SK-N-SH treated with all-trans-retinoic acid at 6 μM for 48 hours (cell line): ENCODE results near the gene POLR2C.
A peak's percentile ranks its signal among the peaks of the same experiment; 100 is the strongest.

ENCODE experiments used
- ATAC-seq: fragments of 200-7000 bp; cut with Tn5 transposase; 3 replicates; pipeline ENCODE4 v1.9.1; 2020; ENCODE audit warnings: mild to moderate bottlenecking, moderate library complexity
- ARNTL ChIP-seq: fragments of 450-650 bp; formaldehyde crosslinking; IDR thresholded peaks from 2 replicates; pipeline ENCODE4 v1.5.0; 2020; ENCODE audit warnings: low read depth, mild to moderate bottlenecking, moderate library complexity, borderline replicate concordance
- CSDC2 ChIP-seq: fragments of 250-450 bp; sonication (Bioruptor Pico); IDR thresholded peaks from 2 replicates; pipeline ENCODE4 v1.5.0; 2020; ENCODE audit warnings: mild to moderate bottlenecking, moderate library complexity
- ESRRG ChIP-seq: fragments of 250-450 bp; sonication (Bioruptor Pico); IDR thresholded peaks from 2 replicates; pipeline ENCODE4 v1.6.1; 2021; ENCODE audit warnings: mild to moderate bottlenecking
- GLIS3 ChIP-seq: fragments of 250-450 bp; sonication (Bioruptor Pico); IDR thresholded peaks from 2 replicates; pipeline ENCODE4 v1.5.0; 2020; ENCODE audit warnings: mild to moderate bottlenecking, moderate library complexity
- ISL1 ChIP-seq: fragments of 250-450 bp; sonication (Bioruptor Pico); IDR thresholded peaks from 2 replicates; pipeline ENCODE4 v2.1.2; 2022; ENCODE audit warnings: mild to moderate bottlenecking, moderate library complexity
- PPARA ChIP-seq: fragments of 250-450 bp; sonication (Bioruptor Pico); IDR thresholded peaks from 2 replicates; pipeline ENCODE4 v1.5.0; 2020; ENCODE audit warnings: mild to moderate bottlenecking, borderline replicate concordance
- RARB ChIP-seq: fragments of 250-450 bp; sonication (Bioruptor Pico); IDR thresholded peaks from 2 replicates; pipeline ENCODE4 v1.8.0; 2021; ENCODE audit warnings: mild to moderate bottlenecking, moderate library complexity
- SNAI2 ChIP-seq: fragments of 250-450 bp; sonication (Bioruptor Pico); IDR thresholded peaks from 2 replicates; pipeline ENCODE4 v1.5.0; 2020; ENCODE audit warnings: mild to moderate bottlenecking, moderate library complexity
- TCF4 ChIP-seq: fragments of 250-450 bp; sonication (Bioruptor Pico); IDR thresholded peaks from 2 replicates; pipeline ENCODE4 v1.8.0; 2021; ENCODE audit warnings: mild to moderate bottlenecking, moderate library complexity, borderline replicate concordance
- ZC3H10 ChIP-seq: fragments of 250-450 bp; sonication (Bioruptor Pico); IDR thresholded peaks from 2 replicates; pipeline ENCODE4 v1.5.1; 2021; ENCODE audit warnings: mild to moderate bottlenecking, moderate library complexity
- ZFP30 ChIP-seq: fragments of 450-650 bp; formaldehyde crosslinking; IDR thresholded peaks from 2 replicates; pipeline ENCODE4 v1.5.0; 2022; ENCODE audit warnings: mild to moderate bottlenecking, moderate library complexity
- ZNF565 ChIP-seq: fragments of 450-650 bp; formaldehyde crosslinking; conservative IDR thresholded peaks from 2 replicates; pipeline ENCODE4 v1.5.0; 2020; ENCODE audit warnings: low read depth, mild to moderate bottlenecking, moderate library complexity
- ZNF70 ChIP-seq: fragments of 450-650 bp; formaldehyde crosslinking; IDR thresholded peaks from 2 replicates; pipeline ENCODE4 v1.5.0; 2020; ENCODE audit warnings: mild to moderate bottlenecking, moderate library complexity
- ZNF8 ChIP-seq: fragments of 450-650 bp; formaldehyde crosslinking; IDR thresholded peaks from 2 replicates; pipeline ENCODE4 v1.5.0; 2020; ENCODE audit warnings: mild to moderate bottlenecking, moderate library complexity
- TF ChIP-seq, protein P1 (sequence below): fragments of 250-450 bp; sonication (Bioruptor Pico); IDR thresholded peaks from 2 replicates; pipeline ENCODE4 v1.5.1; 2021; ENCODE audit warnings: mild to moderate bottlenecking, moderate library complexity
- TF ChIP-seq, protein P2 (sequence below): fragments of 250-450 bp; sonication (Bioruptor Pico); IDR thresholded peaks from 2 replicates; pipeline ENCODE4 v1.5.0; 2020; ENCODE audit warnings: mild to moderate bottlenecking, moderate library complexity
- TF ChIP-seq, protein P3 (sequence below): fragments of 250-450 bp; sonication (Bioruptor Pico); IDR thresholded peaks from 2 replicates; pipeline ENCODE4 v1.8.0; 2020; ENCODE audit warnings: mild to moderate bottlenecking, moderate library complexity, borderline replicate concordance

The POLR2C gene

DNA sequence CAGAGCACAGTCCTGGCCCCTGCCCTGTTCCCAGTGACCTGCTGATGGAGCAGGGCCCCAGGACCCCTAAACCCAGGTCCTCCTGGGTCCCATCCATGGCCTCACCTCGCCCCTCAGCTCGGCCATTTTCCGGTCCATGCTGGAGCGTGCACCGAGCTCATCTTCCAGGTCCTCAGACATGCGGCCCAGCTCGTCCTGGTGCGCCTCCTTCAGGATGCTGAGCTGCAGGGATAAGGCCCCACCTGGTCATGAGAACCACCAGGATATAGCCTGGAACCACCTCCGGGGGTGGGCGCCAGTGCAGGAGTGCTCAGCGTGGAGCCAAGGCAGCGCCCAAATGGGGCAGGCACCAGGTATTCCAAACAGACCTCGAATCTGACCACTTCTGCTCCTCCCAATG, 56.0 kb downstream of the POLR2C start:
- TF ChIP-seq SNAI2 (CRISPR knock-in tag) (no peak), RARB (CRISPR knock-in tag) (no peak), TCF4 (CRISPR knock-in tag) (no peak), ZNF8 (no peak), ZC3H10 (no peak), ARNTL (CRISPR knock-in tag) (no peak), ISL1 (CRISPR knock-in tag) (no peak), ZFP30 (CRISPR knock-in tag) (no peak), GLIS3 (CRISPR knock-in tag) (no peak), ESRRG (CRISPR knock-in tag) (no peak), PPARA (CRISPR knock-in tag) (no peak)
- TF ChIP-seq, protein P1, sequence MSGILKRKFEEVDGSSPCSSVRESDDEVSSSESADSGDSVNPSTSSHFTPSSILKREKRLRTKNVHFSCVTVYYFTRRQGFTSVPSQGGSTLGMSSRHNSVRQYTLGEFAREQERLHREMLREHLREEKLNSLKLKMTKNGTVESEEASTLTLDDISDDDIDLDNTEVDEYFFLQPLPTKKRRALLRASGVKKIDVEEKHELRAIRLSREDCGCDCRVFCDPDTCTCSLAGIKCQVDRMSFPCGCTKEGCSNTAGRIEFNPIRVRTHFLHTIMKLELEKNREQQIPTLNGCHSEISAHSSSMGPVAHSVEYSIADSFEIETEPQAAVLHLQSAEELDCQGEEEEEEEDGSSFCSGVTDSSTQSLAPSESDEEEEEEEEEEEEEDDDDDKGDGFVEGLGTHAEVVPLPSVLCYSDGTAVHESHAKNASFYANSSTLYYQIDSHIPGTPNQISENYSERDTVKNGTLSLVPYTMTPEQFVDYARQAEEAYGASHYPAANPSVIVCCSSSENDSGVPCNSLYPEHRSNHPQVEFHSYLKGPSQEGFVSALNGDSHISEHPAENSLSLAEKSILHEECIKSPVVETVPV (CRISPR knock-in tag) = no peak
- TF ChIP-seq, protein P2, sequence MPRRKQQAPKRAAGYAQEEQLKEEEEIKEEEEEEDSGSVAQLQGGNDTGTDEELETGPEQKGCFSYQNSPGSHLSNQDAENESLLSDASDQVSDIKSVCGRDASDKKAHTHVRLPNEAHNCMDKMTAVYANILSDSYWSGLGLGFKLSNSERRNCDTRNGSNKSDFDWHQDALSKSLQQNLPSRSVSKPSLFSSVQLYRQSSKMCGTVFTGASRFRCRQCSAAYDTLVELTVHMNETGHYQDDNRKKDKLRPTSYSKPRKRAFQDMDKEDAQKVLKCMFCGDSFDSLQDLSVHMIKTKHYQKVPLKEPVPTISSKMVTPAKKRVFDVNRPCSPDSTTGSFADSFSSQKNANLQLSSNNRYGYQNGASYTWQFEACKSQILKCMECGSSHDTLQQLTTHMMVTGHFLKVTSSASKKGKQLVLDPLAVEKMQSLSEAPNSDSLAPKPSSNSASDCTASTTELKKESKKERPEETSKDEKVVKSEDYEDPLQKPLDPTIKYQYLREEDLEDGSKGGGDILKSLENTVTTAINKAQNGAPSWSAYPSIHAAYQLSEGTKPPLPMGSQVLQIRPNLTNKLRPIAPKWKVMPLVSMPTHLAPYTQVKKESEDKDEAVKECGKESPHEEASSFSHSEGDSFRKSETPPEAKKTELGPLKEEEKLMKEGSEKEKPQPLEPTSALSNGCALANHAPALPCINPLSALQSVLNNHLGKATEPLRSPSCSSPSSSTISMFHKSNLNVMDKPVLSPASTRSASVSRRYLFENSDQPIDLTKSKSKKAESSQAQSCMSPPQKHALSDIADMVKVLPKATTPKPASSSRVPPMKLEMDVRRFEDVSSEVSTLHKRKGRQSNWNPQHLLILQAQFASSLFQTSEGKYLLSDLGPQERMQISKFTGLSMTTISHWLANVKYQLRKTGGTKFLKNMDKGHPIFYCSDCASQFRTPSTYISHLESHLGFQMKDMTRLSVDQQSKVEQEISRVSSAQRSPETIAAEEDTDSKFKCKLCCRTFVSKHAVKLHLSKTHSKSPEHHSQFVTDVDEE = no peak
- TF ChIP-seq, protein P3, sequence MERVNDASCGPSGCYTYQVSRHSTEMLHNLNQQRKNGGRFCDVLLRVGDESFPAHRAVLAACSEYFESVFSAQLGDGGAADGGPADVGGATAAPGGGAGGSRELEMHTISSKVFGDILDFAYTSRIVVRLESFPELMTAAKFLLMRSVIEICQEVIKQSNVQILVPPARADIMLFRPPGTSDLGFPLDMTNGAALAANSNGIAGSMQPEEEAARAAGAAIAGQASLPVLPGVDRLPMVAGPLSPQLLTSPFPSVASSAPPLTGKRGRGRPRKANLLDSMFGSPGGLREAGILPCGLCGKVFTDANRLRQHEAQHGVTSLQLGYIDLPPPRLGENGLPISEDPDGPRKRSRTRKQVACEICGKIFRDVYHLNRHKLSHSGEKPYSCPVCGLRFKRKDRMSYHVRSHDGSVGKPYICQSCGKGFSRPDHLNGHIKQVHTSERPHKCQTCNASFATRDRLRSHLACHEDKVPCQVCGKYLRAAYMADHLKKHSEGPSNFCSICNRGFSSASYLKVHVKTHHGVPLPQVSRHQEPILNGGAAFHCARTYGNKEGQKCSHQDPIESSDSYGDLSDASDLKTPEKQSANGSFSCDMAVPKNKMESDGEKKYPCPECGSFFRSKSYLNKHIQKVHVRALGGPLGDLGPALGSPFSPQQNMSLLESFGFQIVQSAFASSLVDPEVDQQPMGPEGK (CRISPR knock-in tag) = no peak
- ATAC-seq = no peak

DNA sequence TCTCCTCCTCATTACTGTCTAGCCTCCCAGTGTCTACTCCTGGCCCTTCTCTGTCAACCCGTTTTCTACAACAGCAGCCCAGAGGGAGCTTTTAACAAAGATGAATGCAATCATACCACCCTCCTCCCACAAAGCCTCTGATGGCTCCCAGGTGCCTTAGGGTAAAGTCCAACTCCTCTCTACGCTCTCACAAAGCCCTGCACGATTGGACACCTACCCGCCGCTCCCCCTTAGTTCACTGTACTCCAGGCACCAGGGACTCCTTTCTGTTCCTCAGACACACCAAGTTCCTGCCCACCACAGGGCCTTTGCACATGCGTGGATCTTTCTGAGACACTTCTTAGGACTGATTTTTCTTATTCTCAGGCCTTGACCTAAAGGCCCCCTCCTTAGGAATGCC, 56.4 kb downstream of the POLR2C start:
- no peak for TF ChIP-seq ISL1 (CRISPR knock-in tag)
- TF ChIP-seq ZNF70 (CRISPR knock-in tag) = no peak
- ATAC-seq = no peak

DNA sequence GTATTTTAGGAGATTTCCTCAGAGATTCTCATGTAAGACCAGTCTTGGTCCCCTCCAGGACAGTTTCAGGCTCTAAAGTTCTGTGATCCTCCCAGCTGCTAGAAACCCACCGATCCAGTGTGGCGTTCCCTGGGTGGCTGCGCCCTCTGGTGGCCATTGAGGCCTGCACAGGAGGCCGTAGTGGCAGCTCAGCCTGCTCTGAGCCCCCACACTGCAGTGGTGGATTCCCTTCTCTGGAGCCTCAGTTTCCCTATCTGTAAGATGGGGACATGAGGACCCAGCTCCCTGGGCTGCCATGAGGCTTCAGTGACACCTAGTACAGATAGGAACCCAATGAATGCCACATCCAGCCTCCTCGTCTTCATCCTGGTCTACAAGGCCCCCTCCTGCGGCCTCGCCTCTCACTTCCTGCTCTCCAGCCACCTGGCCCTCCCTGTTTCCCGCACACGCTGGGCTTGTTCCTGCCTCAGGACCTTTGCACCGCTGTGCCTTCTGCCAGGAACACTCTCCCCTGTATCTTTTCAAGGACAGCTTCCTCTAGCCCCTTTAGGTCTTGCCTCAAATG, 57.4 kb downstream of the POLR2C start:
- no peak for TF ChIP-seq GLIS3 (CRISPR knock-in tag)
- TF ChIP-seq CSDC2 (CRISPR knock-in tag) = no peak
- TF ChIP-seq ESRRG (CRISPR knock-in tag) = no peak
- TF ChIP-seq ZNF565 (CRISPR knock-in tag) = no peak
- TF ChIP-seq ZFP30 (CRISPR knock-in tag) = no peak
- ATAC-seq = peak; percentile 97
